HL-60/S4 (cell line): ENCODE results near the gene SORCS3.

Experiments
- in situ Hi-C: fragments of 300-500 bp; cut with MboI; formaldehyde crosslinking; loops from 2 replicates; pipeline ENCODE4 v1.14.3; 2022; ENCODE audit warnings: low sequenced_read_pairs

SORCS3 gene

GRCh38 chr10:104831272-104831671 lies 190.2 kb downstream of the SORCS3 start:
- in situ Hi-C loops = no loop called here

GRCh38 chr10:104834580-104834979 lies 193.5 kb downstream of the SORCS3 start:
- in situ Hi-C loops = no loop called here

- in situ Hi-C loops = no loop called here
Measured at GRCh38 chr10:104835422-104835821, 194.3 kb downstream of the SORCS3 start.

- in situ Hi-C loops = no loop called here
Measured at GRCh38 chr10:104842704-104843103, 201.6 kb downstream of the SORCS3 start.

- in situ Hi-C loops = no loop called here
Measured at GRCh38 chr10:104844073-104844472, 203.0 kb downstream of the SORCS3 start.

GRCh38 chr10:104850023-104850422 lies 208.9 kb downstream of the SORCS3 start:
- in situ Hi-C loops = no loop called here

GRCh38 chr10:104867966-104868598 lies 227.0 kb downstream of the SORCS3 start:
- in situ Hi-C loops = no loop called here

GRCh38 chr10:104872691-104873090 lies 231.6 kb downstream of the SORCS3 start:
- in situ Hi-C loops = no loop called here

GRCh38 chr10:104873161-104873560 lies 232.1 kb downstream of the SORCS3 start:
- in situ Hi-C loops = no loop called here

- in situ Hi-C loops = no loop called here
Measured at GRCh38 chr10:104875561-104875960, 234.5 kb downstream of the SORCS3 start.

GRCh38 chr10:104880624-104881398 lies 239.7 kb downstream of the SORCS3 start:
- in situ Hi-C loops = no loop called here

- in situ Hi-C loops = no loop called here
Measured at GRCh38 chr10:104881740-104882139, 240.7 kb downstream of the SORCS3 start.

- in situ Hi-C loops = no loop called here
Measured at GRCh38 chr10:104892879-104893617, 252.0 kb downstream of the SORCS3 start.

GRCh38 chr10:104893701-104894100 lies 252.6 kb downstream of the SORCS3 start:
- in situ Hi-C loops = no loop called here

GRCh38 chr10:104894681-104895080 lies 253.6 kb downstream of the SORCS3 start:
- in situ Hi-C loops = no loop called here

- in situ Hi-C loops = no loop called here
Measured at GRCh38 chr10:104895541-104895940, 254.5 kb downstream of the SORCS3 start.

- in situ Hi-C loops = no loop called here
Measured at GRCh38 chr10:104895981-104896380, 254.9 kb downstream of the SORCS3 start.

- in situ Hi-C loops = no loop called here
Measured at GRCh38 chr10:104897696-104898095, 256.6 kb downstream of the SORCS3 start.

GRCh38 chr10:104899779-104900178 lies 258.7 kb downstream of the SORCS3 start:
- in situ Hi-C loops = no loop called here

GRCh38 chr10:104903433-104903832 lies 262.3 kb downstream of the SORCS3 start:
- in situ Hi-C loops = no loop called here

- in situ Hi-C loops = no loop called here
Measured at GRCh38 chr10:104904753-104905323, 263.7 kb downstream of the SORCS3 start.
